Hematopoietic multipotent progenitor cell treated with erythropoietin and hydrocortisone succinate and interleukin-3 and kit ligand, for 15 days (in vitro differentiated cells): ENCODE data around the gene FPR2.
A peak's percentile ranks its signal among the peaks of the same experiment; 100 is the strongest.
"Not testable (repeated sequence)": the region's sequence is repeated elsewhere in the genome, so short reads cannot be mapped to it uniquely, and the experiment has no call there.

Source experiments
- DNase-seq: peaks from one replicate; pipeline ENCODE4 v3.0.0-alpha.2; 2015; ENCODE audit warnings: low spot score

The FPR2 gene

GRCh38 chr19:51740356-51740755 is 20.6 kb upstream of the FPR2 start:
- DNase-seq, result no peak

GRCh38 chr19:51742789-51743188 is 18.2 kb upstream of the FPR2 start:
- no peak for DNase-seq

GRCh38 chr19:51743405-51743804 is 17.6 kb upstream of the FPR2 start:
- DNase-seq, result no peak

GRCh38 chr19:51746731-51747130 is 14.2 kb upstream of the FPR2 start:
- DNase-seq, result no peak

- no peak for DNase-seq
Measured at GRCh38 chr19:51749979-51750378, 11.0 kb upstream of the FPR2 start.

- no peak for DNase-seq
Measured at GRCh38 chr19:51750400-51751094, 10.4 kb upstream of the FPR2 start.

GRCh38 chr19:51751655-51752054 is 9.3 kb upstream of the FPR2 start, which contains the start of gene FPR1:
Gene FPR1 (minus strand): TSS chr19:51751878. CDS start chr19:51746994, 4,884 bp downstream.
- DNase-seq, result no peak

GRCh38 chr19:51754109-51754508 is 6.9 kb upstream of the FPR2 start:
- DNase-seq, result no peak

- DNase-seq, result no peak
Measured at GRCh38 chr19:51754770-51755169, 6.2 kb upstream of the FPR2 start.

GRCh38 chr19:51755571-51755970 is 5.4 kb upstream of the FPR2 start:
- no peak for DNase-seq

GRCh38 chr19:51761696-51762095 is 716 bp downstream of the FPR2 start:
- no peak for DNase-seq

- no peak for DNase-seq
Measured at GRCh38 chr19:51765086-51765485, 4.1 kb downstream of the FPR2 start.

GRCh38 chr19:51766461-51766860 is 5.5 kb downstream of the FPR2 start:
- no peak for DNase-seq

GRCh38 chr19:51771376-51772130 is 10.6 kb downstream of the FPR2 start:
- DNase-seq, result no peak

GRCh38 chr19:51772977-51773376 is 12.0 kb downstream of the FPR2 start:
- no peak for DNase-seq

- not testable (repeated sequence) for DNase-seq
Measured at GRCh38 chr19:51776561-51776960, 15.6 kb downstream of the FPR2 start.

GRCh38 chr19:51777570-51778462 is 16.8 kb downstream of the FPR2 start:
- DNase-seq, result peak; percentile 44

- DNase-seq, result no peak
Measured at GRCh38 chr19:51779181-51779580, 18.2 kb downstream of the FPR2 start.

- no peak for DNase-seq
Measured at GRCh38 chr19:51779703-51780102, 18.7 kb downstream of the FPR2 start.

GRCh38 chr19:51780270-51780669 is 19.3 kb downstream of the FPR2 start:
- no peak for DNase-seq

- no peak for DNase-seq
Measured at GRCh38 chr19:51781999-51782398, 21.0 kb downstream of the FPR2 start.

GRCh38 chr19:51783372-51783771 is 22.4 kb downstream of the FPR2 start:
- no peak for DNase-seq
